C4-2B (cell line): ENCODE results near the gene UBXN11.

Experiments used
- CTCF ChIP-seq: fragments of 450-650 bp; conservative IDR thresholded peaks from 2 replicates; pipeline ENCODE4 v1.5.1; 2017; ENCODE audit warnings: mild to moderate bottlenecking
- ZFX ChIP-seq: fragments of 450-650 bp; IDR thresholded peaks from 2 replicates; pipeline ENCODE4 v1.6.1; 2017

- TF ChIP-seq CTCF (no peak), ZFX (no peak)
These were observed 47.4 kb downstream of the UBXN11 start for GRCh38 chr1:26259005-26259404.
